HepG2 (cell line): Measurements from ENCODE around the gene CIAO2B. TPM values are rescaled to one million over a fixed set of nuclear protein-coding genes. Genes with fewer than 3 reads are reported as not detected.
A peak's percentile ranks its signal among the peaks of the same experiment; 100 is the strongest.

Experiments used
- ATAC-seq: fragments of 200-7000 bp; cut with Tn5 transposase; 3 replicates; pipeline ENCODE4 v1.9.1; 2020; ENCODE audit warnings: mild to moderate bottlenecking, moderate library complexity
- BruUV-seq: library from RNA; stranded (reverse); fragments of 400-500 nt; replicated peaks from 2 replicates; lab custom pipeline; 2021; lab: Mats Ljungman, UMichigan
- CTCF ChIA-PET: fragments of 300-600 bp; formaldehyde crosslinking; extraction: SDS; loops from one replicate; lab custom pipeline; 2021; ENCODE audit warnings: low total read pairs, inconsistent platforms, low intra/inter-chr PET ratio; lab: Yijun Ruan, JAX
- POLR2A ChIA-PET: fragments of 350-600 bp; sonication (Branson Sonifier 250); formaldehyde crosslinking; loops from one replicate; lab custom pipeline; 2020; ENCODE audit warnings: antibody characterized with exemption, inconsistent platforms; lab: Yijun Ruan, JAX
- DNase-seq: peaks from one replicate; pipeline ENCODE4 v3.0.0-alpha.2; 2015; ENCODE audit warnings: low spot score
- FAIRE-seq: peaks from 3 replicates; lab custom pipeline; 2011; peaks lifted over from hg19 to GRCh38; lab: Jason Lieb, UNC
- H2AFZ ChIP-seq: one replicate; pipeline ENCODE4 v1.6.1; 2011; ENCODE audit warnings: low read length, inconsistent platforms
- H3K27ac ChIP-seq: fragments of 300-600 bp; 3 replicates; pipeline ENCODE4 v1.8.0; 2011; ENCODE audit warnings: mixed run types, mild to moderate bottlenecking, mixed read lengths, low read length, inconsistent platforms; ENCODE audit not compliant: insufficient read depth; ENCODE audit errors: extremely low read length
- H3K27me3 ChIP-seq, 2 experiments: fragments of 200-600 bp in 1 of 2; 2 replicates in 1 of 2; 3 replicates in 1 of 2; pipeline versions ENCODE4 v1.6.0 to v1.8.0; 2011; ENCODE audit warnings: low read length in 2 of 2, mild to moderate bottlenecking in 2 of 2, moderate library complexity in 2 of 2, inconsistent platforms in 1 of 2; ENCODE audit not compliant: insufficient read depth in 2 of 2, control insufficient read depth in 1 of 2
- H3K36me3 ChIP-seq, 2 experiments: fragments of 200-600 bp in 1 of 2; replicated peaks in 1 of 2; 2 replicates in 1 of 2; 3 replicates in 1 of 2; pipeline versions ENCODE4 v1.5.1 to v1.8.0; 2011; ENCODE audit warnings: low read length in 2 of 2, inconsistent platforms in 1 of 2; ENCODE audit not compliant: insufficient read depth in 2 of 2, control insufficient read depth in 1 of 2
- H3K4me1 ChIP-seq: 2 replicates; pipeline ENCODE4 v1.5.1; 2012; ENCODE audit warnings: low read length, inconsistent platforms; ENCODE audit not compliant: insufficient read depth
- H3K4me2 ChIP-seq: 2 replicates; pipeline ENCODE4 v1.6.0; 2011; ENCODE audit warnings: low read depth, low read length, inconsistent platforms
- H3K4me3 ChIP-seq, 3 experiments: fragments of 200-600 bp in 1 of 3; sonication (generic), shearing (Covaris generic) in 1 of 3; replicated peaks in 1 of 3; 2 replicates each; pipeline ENCODE4 v1.5.1; 2011 to 2016; ENCODE audit warnings: low read length in 3 of 3, inconsistent platforms in 2 of 3, low read depth in 2 of 3, mild to moderate bottlenecking in 2 of 3, control low read depth in 1 of 3, mixed read lengths in 1 of 3; ENCODE audit not compliant: insufficient read depth in 1 of 3
- H3K79me2 ChIP-seq: one replicate; pipeline ENCODE4 v1.6.1; 2011; ENCODE audit warnings: low read length, inconsistent platforms; ENCODE audit not compliant: insufficient read depth
- H3K9ac ChIP-seq: 2 replicates; pipeline ENCODE4 v1.6.0; 2011; ENCODE audit warnings: mild to moderate bottlenecking, low read depth, low read length, inconsistent platforms; ENCODE audit not compliant: insufficient read depth
- H3K9me3 ChIP-seq: 2 replicates; pipeline ENCODE4 v1.5.1; 2012; ENCODE audit warnings: mild to moderate bottlenecking, low read length
- H4K20me1 ChIP-seq: 2 replicates; pipeline ENCODE4 v1.6.0; 2011; ENCODE audit warnings: inconsistent platforms, mild to moderate bottlenecking, low read length, moderate library complexity; ENCODE audit not compliant: insufficient read depth
- CHD2 ChIP-seq: IDR thresholded peaks from 2 replicates; pipeline ENCODE4 v1.6.1; 2011; ENCODE audit warnings: low read depth, low read length, improper control_type of control experiment
- EED ChIP-seq: sonication (generic); formaldehyde crosslinking; IDR thresholded peaks from 2 replicates; pipeline ENCODE4 v1.5.0; 2020; ENCODE audit warnings: mild to moderate bottlenecking, missing genetic modification reagents
- ETV6 ChIP-seq: sonication (generic); formaldehyde crosslinking; conservative IDR thresholded peaks from 2 replicates; pipeline ENCODE4 v1.4.0; 2020; ENCODE audit warnings: missing genetic modification reagents
- PATZ1 ChIP-seq: sonication (generic); formaldehyde crosslinking; IDR thresholded peaks from 2 replicates; pipeline ENCODE4 v1.4.0; 2020; ENCODE audit warnings: missing genetic modification reagents
- SMYD3 ChIP-seq: sonication (generic); formaldehyde crosslinking; IDR thresholded peaks from 2 replicates; pipeline ENCODE4 v1.8.1; 2023; ENCODE audit warnings: mild to moderate bottlenecking, missing genetic modification reagents
- TEF ChIP-seq: sonication (generic); formaldehyde crosslinking; IDR thresholded peaks from 2 replicates; pipeline ENCODE4 v1.5.0; 2020; ENCODE audit warnings: missing genetic modification reagents
- ZBTB2 ChIP-seq: sonication (generic); formaldehyde crosslinking; IDR thresholded peaks from 2 replicates; pipeline ENCODE4 v1.8.0; 2022; ENCODE audit warnings: low read depth, missing genetic modification reagents
- ZNF333 ChIP-seq: sonication (generic); formaldehyde crosslinking; IDR thresholded peaks from 2 replicates; pipeline ENCODE4 v1.4.0; 2020; ENCODE audit warnings: mild to moderate bottlenecking, missing genetic modification reagents, borderline replicate concordance
- ZNF501 ChIP-seq: sonication (generic); formaldehyde crosslinking; IDR thresholded peaks from 2 replicates; pipeline ENCODE4 v1.5.1; 2020; ENCODE audit warnings: mild to moderate bottlenecking, moderate library complexity, missing genetic modification reagents
- ZNF652 ChIP-seq: IDR thresholded peaks from 2 replicates; pipeline ENCODE4 v1.6.1; 2016; ENCODE audit warnings: low read depth, borderline replicate concordance
- ZNF737 ChIP-seq: sonication (generic); formaldehyde crosslinking; IDR thresholded peaks from 2 replicates; pipeline ENCODE4 v1.5.0; 2020; ENCODE audit warnings: missing genetic modification reagents, mild to moderate bottlenecking, borderline replicate concordance
- ZNF768 ChIP-seq: sonication (generic); formaldehyde crosslinking; IDR thresholded peaks from 2 replicates; pipeline ENCODE4 v1.4.0; 2020; ENCODE audit warnings: missing genetic modification reagents
- ZNF83 ChIP-seq: sonication (generic); formaldehyde crosslinking; IDR thresholded peaks from 2 replicates; pipeline ENCODE4 v1.4.0; 2020; ENCODE audit warnings: missing genetic modification reagents, mild to moderate bottlenecking, borderline replicate concordance
- ZZZ3 ChIP-seq: sonication (generic); formaldehyde crosslinking; IDR thresholded peaks from 2 replicates; pipeline ENCODE4 v1.4.0; 2020; ENCODE audit warnings: missing genetic modification reagents, mild to moderate bottlenecking, borderline replicate concordance
- WGBS: methylation state at CpG from one replicate; pipeline ENCODE4 v1.1.6; 2017; ENCODE audit warnings: low lambda C conversion rate; 5-methylcytosine and 5-hydroxymethylcytosine counted together
- in situ Hi-C: cut with HindIII; loops from 2 replicates; pipeline ENCODE4 v1.10.0; 2017; ENCODE audit warnings: low pct_unique_long_range_greater_than_20kb; ENCODE audit not compliant: extremely low pct_ligation_motif_present
- intact Hi-C: fragments of 100-400 bp; cut with micrococcal nuclease; formaldehyde crosslinking; loops from one replicate; pipeline ENCODE4 v1.10.0; 2022; ENCODE audit not compliant: unreplicated experiment
- polyA plus RNA-seq, 8 experiments: library from polyadenylated mRNA; depleted of rRNA in 3 of 8; stranded (reverse) in 7 of 8; unstranded in 1 of 8; fragments of >200 nt; fragmentation: Illumina TruSeq in 4 of 8; extraction: Trizol in 4 of 8; gene quantifications; 2 replicates each; pipeline versions ENCODE4 v1.2.1 to v1.2.3, GENCODE V29; 2011 to 2016; ENCODE audit warnings: low read depth in 4 of 8, missing spikeins in 1 of 8, mixed read lengths in 1 of 8; ENCODE audit not compliant: insufficient read depth in 1 of 8
- total RNA-seq, 5 experiments: library from RNA; depleted of rRNA; stranded (reverse); fragments of >200 nt; fragmentation: Illumina TruSeq; extraction: Trizol; gene quantifications; 2 replicates each; pipeline ENCODE4 v1.2.3, GENCODE V29; 2016; ENCODE audit warnings: low read depth in 1 of 5

CIAO2B gene
- total and polyA plus RNA-seq, 2 of the 13 experiments (the other 11 are each of a cell fraction or from before 2014, with no cell fraction given) = 157 to 293 TPM

- peaks cover 63% of the 10 kb centered on the region for H3K4me1 ChIP-seq
- H3K9me3 ChIP-seq = 0 out of 2 replicates have a peak, but pooled peaks cover 5% of the 10 kb centered on the region
- H3K4me3 ChIP-seq = no peak overlapping the region
- H2AFZ ChIP-seq = no peak overlapping the region
- ChIA-PET POLR2A (no interaction called here), CTCF (interaction anchor here (1.1 kb wide), 1 partner anchor 27 kb away, joined by 3 read pairs; no protein-coding TSS in a partner anchor)
- no peaks in the 10 kb centered on the region for H3K79me2 ChIP-seq
- 71% methylated on average over 2 of the region's 2 CpGs for WGBS
- intact Hi-C loops (loop anchor here (10.0 kb wide), 1 partner anchor 64 kb away; no protein-coding TSS in a partner anchor), in situ Hi-C loops (no loop called here)
- TF ChIP-seq SMYD3 (CRISPR knock-in tag) (no peak), ZNF333 (CRISPR knock-in tag) (no peak), ZNF83 (CRISPR knock-in tag) (no peak), ETV6 (CRISPR knock-in tag) (no peak), ZNF768 (CRISPR knock-in tag) (peak; percentile 92)
- ATAC-seq = no peak
- no peak overlapping the region for H3K27ac ChIP-seq
- H3K27me3 ChIP-seq = peaks cover 4 to 24% of the 10 kb centered on the region in 2 experiments; a peak in 4 of 5 replicates
- FAIRE-seq = no peak
- no peaks in the 10 kb centered on the region for H4K20me1 ChIP-seq
- DNase-seq = no peak
- no TSS peak for BruUV-seq
- no peaks in the 10 kb centered on the region for H3K36me3 ChIP-seq
- H3K9ac ChIP-seq = no peak overlapping the region
- no peak overlapping the region for H3K4me2 ChIP-seq
These were observed 16.2 kb upstream of the CIAO2B start for GRCh38 chr16:66950437-66950836.

- CTCF ChIA-PET = interaction anchor here (1.1 kb wide), 1 partner anchor 28 kb away, joined by 3 read pairs; no protein-coding TSS in a partner anchor
- no peak for TF ChIP-seq CHD2
- no peak for TF ChIP-seq ZBTB2 (CRISPR knock-in tag)
- TF ChIP-seq ZNF501 (CRISPR knock-in tag) = 0 out of 2 replicates have a peak, but pooled peaks have one; percentile 11
- no peak for TF ChIP-seq EED
- no peak for TF ChIP-seq PATZ1 (CRISPR knock-in tag)
- no peak for TF ChIP-seq ZNF652 (CRISPR knock-in tag)
- TF ChIP-seq ZZZ3 (CRISPR knock-in tag) = no peak
- no peak for TF ChIP-seq ZNF737 (CRISPR knock-in tag)
- TF ChIP-seq TEF (CRISPR knock-in tag) = no peak
These were observed 15.3 kb upstream of the CIAO2B start for GRCh38 chr16:66949472-66949871.

More at GRCh38 chr16:66949472-66949871, 15.3 kb upstream of the CIAO2B start:
- Histone ChIP-seq H3K27me3 (peaks cover 4 to 24% of the 10 kb centered on the region in 2 experiments; a peak in 4 of 5 replicates), H3K9ac (no peak overlapping the region), H4K20me1 (no peaks in the 10 kb centered on the region), H3K9me3 (0 out of 2 replicates have a peak, but pooled peaks cover 5% of the 10 kb centered on the region), H3K4me2 (peak overlapping the region; percentile 75; the same call in 1 of the 2 replicates), H3K4me1 (peaks cover 53% of the 10 kb centered on the region), H2AFZ (no peak overlapping the region), H3K27ac (no peak overlapping the region), H3K4me3 (no peak overlapping the region), H3K79me2 (no peaks in the 10 kb centered on the region), H3K36me3 (no peaks in the 10 kb centered on the region)
- DNase-seq (no peak), ATAC-seq (no peak), FAIRE-seq (no peak)
- POLR2A ChIA-PET = no interaction called here
- BruUV-seq = no TSS peak
- intact Hi-C loops (no loop called here), in situ Hi-C loops (no loop called here)
- 31% methylated on average over 6 of the region's 6 CpGs for WGBS
